ENCODE results near the gene PRRT2. TPM values are rescaled to one million over a fixed set of nuclear protein-coding genes. Genes with fewer than 3 reads are reported as not detected.
"Not testable (repeated sequence)": the region's sequence is repeated elsewhere in the genome, so short reads cannot be mapped to it uniquely, and the experiment has no call there.

PRRT2 gene
- 1 to 10 TPM; 5.0 to 5.4 TPM for total RNA-seq
- long read RNA-seq, donor 1, partial matches to known transcripts: 0 of 1 reads
- long read RNA-seq, donor 1, other reads (novel, unspliced or antisense): 0 of 1 reads
- long read RNA-seq, donor 2: 0 reads

- intact Hi-C loops (cut with DNase I): no loop called here
- DNase-seq (ENCODE audit: low spot score): no peak
Measured at GRCh38 chr16:29811896-29812665, at the start of gene PRRT2. PRRT2 (plus strand) TSS chr16:29812193; CDS start chr16:29813055, 862 bp downstream.

- DNase-seq (ENCODE audit: low spot score): no peak
- intact Hi-C loops (cut with DNase I): no loop called here
Measured at GRCh38 chr16:29763326-29763725, 48.7 kb upstream of the PRRT2 start.

- no peak for DNase-seq (ENCODE audit: low spot score)
- intact Hi-C loops (cut with DNase I): no loop called here
Measured at GRCh38 chr16:29765167-29766032, 46.6 kb upstream of the PRRT2 start.

GRCh38 chr16:29766571-29766970 is 45.4 kb upstream of the PRRT2 start:
- intact Hi-C loops (cut with DNase I): no loop called here
- no peak for DNase-seq (ENCODE audit: low spot score)

- intact Hi-C loops (cut with DNase I): no loop called here
- no peak for DNase-seq (ENCODE audit: low spot score)
Measured at GRCh38 chr16:29767062-29767461, 44.9 kb upstream of the PRRT2 start.

GRCh38 chr16:29769507-29769906 is 42.5 kb upstream of the PRRT2 start:
- DNase-seq (ENCODE audit: low spot score): no peak
- intact Hi-C loops (cut with DNase I): no loop called here

GRCh38 chr16:29770250-29770929 is 41.6 kb upstream of the PRRT2 start:
- intact Hi-C loops (cut with DNase I): loop anchor here in 1 of 2 donors (10.0 kb wide), 1 partner anchor 1054 kb away; no protein-coding TSS in a partner anchor
- DNase-seq (ENCODE audit: low spot score): no peak

- intact Hi-C loops (cut with DNase I): loop anchor here in 1 of 2 donors (10.0 kb wide), 1 partner anchor 1052 kb away; no protein-coding TSS in a partner anchor
Measured at GRCh38 chr16:29772330-29772729, 39.7 kb upstream of the PRRT2 start.

GRCh38 chr16:29774730-29775129 is 37.3 kb upstream of the PRRT2 start:
- intact Hi-C loops (cut with DNase I): loop anchor here in 1 of 2 donors (10.0 kb wide), 1 partner anchor 1050 kb away; no protein-coding TSS in a partner anchor
- DNase-seq (ENCODE audit: low spot score): no peak

More at GRCh38 chr16:29772330-29772729, 39.7 kb upstream of the PRRT2 start:
- DNase-seq (ENCODE audit: low spot score): not testable (repeated sequence)

GRCh38 chr16:29775742-29776408 is 36.1 kb upstream of the PRRT2 start:
- no peak for DNase-seq (ENCODE audit: low spot score)
- intact Hi-C loops (cut with DNase I): loop anchor here in 1 of 2 donors (10.0 kb wide), 1 partner anchor 1049 kb away; no protein-coding TSS in a partner anchor

GRCh38 chr16:29777576-29778350 is 34.2 kb upstream of the PRRT2 start, which contains the start of gene ZG16:
ZG16 (plus strand) TSS chr16:29778256; CDS start chr16:29779267, 1,011 bp downstream.
- intact Hi-C loops (cut with DNase I): loop anchor here in 1 of 2 donors (10.0 kb wide), 1 partner anchor 1047 kb away; no protein-coding TSS in a partner anchor
- no peak for DNase-seq (ENCODE audit: low spot score)

- intact Hi-C loops (cut with DNase I): loop anchor here in 1 of 2 donors (10.0 kb wide), 1 partner anchor 1045 kb away; no protein-coding TSS in a partner anchor
- no peak for DNase-seq (ENCODE audit: low spot score)
Measured at GRCh38 chr16:29779474-29779873, 32.5 kb upstream of the PRRT2 start.

- DNase-seq (ENCODE audit: low spot score); intact Hi-C loops (cut with DNase I): not testable (repeated sequence)
Measured at GRCh38 chr16:29783094-29783953, 28.7 kb upstream of the PRRT2 start.

GRCh38 chr16:29784157-29784556 is 27.8 kb upstream of the PRRT2 start:
- intact Hi-C loops (cut with DNase I): no loop called here
- no peak for DNase-seq (ENCODE audit: low spot score)

- intact Hi-C loops (cut with DNase I): no loop called here
- peak; percentile 94 for DNase-seq (ENCODE audit: low spot score)
Measured at GRCh38 chr16:29784901-29785500, 27.0 kb upstream of the PRRT2 start.

GRCh38 chr16:29787155-29787554 is 24.8 kb upstream of the PRRT2 start:
- DNase-seq (ENCODE audit: low spot score); intact Hi-C loops (cut with DNase I): not testable (repeated sequence)
